Brain microvascular endothelial cell (primary cell): ENCODE measurements around the gene BDH1.

Experiments used
- DNase-seq: peaks from one replicate; pipeline ENCODE4 v3.0.0-alpha.2; 2020
- H3K27ac ChIP-seq: fragments of 250-450 bp; sonication (Bioruptor Pico); 2 replicates; pipeline ENCODE4 v1.5.1; 2020; ENCODE audit warnings: mild to moderate bottlenecking, moderate library complexity
- H3K27me3 ChIP-seq: fragments of 250-450 bp; sonication (Bioruptor Pico); replicated peaks from 2 replicates; pipeline ENCODE4 v1.5.1; 2020; ENCODE audit warnings: mild to moderate bottlenecking
- H3K36me3 ChIP-seq: fragments of 250-450 bp; sonication (Bioruptor Pico); replicated peaks from 2 replicates; pipeline ENCODE4 v1.5.1; 2020; ENCODE audit warnings: mild to moderate bottlenecking
- H3K4me3 ChIP-seq: 2 replicates; pipeline ENCODE4 v1.5.1; 2011; ENCODE audit warnings: low read depth, mild to moderate bottlenecking, control low read depth, low read length, moderate library complexity
- in situ Hi-C: cut with HindIII; loops from 2 replicates; pipeline ENCODE4 v1.10.0; 2017; ENCODE audit warnings: low sequenced_read_pairs, low pct_ligation_motif_present
- TF ChIP-seq, protein P1 (sequence below): IDR thresholded peaks from 2 replicates; pipeline ENCODE4 v1.5.1; 2011; ENCODE audit warnings: low read depth, mild to moderate bottlenecking, moderate library complexity, low read length, control low read depth, inconsistent platforms; ENCODE audit errors: missing control alignments

BDH1 gene

DNA sequence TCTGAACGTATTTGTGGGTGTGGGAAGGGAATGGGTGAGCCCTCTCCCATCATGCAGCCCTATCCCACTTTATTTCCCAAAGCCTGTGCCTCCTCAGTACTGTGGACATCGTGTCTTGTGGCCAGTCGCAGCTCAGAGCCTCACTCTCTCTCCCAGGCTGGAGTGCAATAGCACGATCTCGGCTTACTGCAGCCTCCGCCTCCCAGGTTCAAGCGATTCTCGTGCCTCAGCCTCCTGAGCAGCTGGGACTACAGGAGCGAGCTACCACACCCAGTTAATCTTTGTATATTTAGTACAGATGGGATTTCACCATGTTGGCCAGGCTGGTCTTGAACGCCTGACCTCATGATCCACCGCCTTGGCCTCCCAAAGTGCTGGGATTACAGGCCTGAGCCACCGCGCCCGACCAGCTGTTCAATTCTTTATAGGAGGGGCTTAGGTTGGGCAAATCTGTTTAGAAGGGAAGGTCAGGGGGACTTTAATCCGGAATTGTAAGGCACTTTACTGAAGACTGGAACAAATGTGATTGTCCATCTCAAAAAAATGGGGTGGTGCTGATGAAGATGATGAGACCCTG, 42.7 kb upstream of the BDH1 start:
- no peak overlapping the region for H3K27ac ChIP-seq
- H3K27me3 ChIP-seq: no peaks in the 10 kb centered on the region
- H3K4me3 ChIP-seq: no peak overlapping the region
- TF ChIP-seq, protein P1, sequence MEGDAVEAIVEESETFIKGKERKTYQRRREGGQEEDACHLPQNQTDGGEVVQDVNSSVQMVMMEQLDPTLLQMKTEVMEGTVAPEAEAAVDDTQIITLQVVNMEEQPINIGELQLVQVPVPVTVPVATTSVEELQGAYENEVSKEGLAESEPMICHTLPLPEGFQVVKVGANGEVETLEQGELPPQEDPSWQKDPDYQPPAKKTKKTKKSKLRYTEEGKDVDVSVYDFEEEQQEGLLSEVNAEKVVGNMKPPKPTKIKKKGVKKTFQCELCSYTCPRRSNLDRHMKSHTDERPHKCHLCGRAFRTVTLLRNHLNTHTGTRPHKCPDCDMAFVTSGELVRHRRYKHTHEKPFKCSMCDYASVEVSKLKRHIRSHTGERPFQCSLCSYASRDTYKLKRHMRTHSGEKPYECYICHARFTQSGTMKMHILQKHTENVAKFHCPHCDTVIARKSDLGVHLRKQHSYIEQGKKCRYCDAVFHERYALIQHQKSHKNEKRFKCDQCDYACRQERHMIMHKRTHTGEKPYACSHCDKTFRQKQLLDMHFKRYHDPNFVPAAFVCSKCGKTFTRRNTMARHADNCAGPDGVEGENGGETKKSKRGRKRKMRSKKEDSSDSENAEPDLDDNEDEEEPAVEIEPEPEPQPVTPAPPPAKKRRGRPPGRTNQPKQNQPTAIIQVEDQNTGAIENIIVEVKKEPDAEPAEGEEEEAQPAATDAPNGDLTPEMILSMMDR: no peak
- in situ Hi-C loops: no loop called here
- DNase-seq: no peak
- H3K36me3 ChIP-seq: no peaks in the 10 kb centered on the region

DNA sequence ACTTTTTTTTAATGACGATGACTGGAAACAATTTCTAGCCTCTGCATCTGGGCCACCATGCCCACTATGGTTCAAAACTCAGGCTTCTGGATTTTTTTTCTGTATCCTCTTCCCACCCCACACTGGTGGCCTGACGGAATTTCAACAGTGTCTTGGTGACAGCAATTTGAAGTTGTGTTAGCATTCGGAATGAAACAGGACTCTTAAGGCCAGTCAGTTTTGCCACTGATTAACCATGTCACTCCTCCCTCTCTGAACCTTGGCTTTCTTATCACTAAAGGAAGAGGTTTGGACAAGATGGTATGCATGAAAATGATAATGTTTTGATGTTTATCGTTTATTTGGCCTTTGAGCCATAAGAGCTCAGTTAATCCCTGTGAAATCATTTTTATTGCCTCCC, 41.6 kb upstream of the BDH1 start:
- TF ChIP-seq, protein P1: no peak
- H3K4me3 ChIP-seq: no peak overlapping the region
- in situ Hi-C loops: no loop called here
- no peak overlapping the region for H3K27ac ChIP-seq
- DNase-seq: no peak
- no peaks in the 10 kb centered on the region for H3K27me3 ChIP-seq
- H3K36me3 ChIP-seq: no peaks in the 10 kb centered on the region

DNA sequence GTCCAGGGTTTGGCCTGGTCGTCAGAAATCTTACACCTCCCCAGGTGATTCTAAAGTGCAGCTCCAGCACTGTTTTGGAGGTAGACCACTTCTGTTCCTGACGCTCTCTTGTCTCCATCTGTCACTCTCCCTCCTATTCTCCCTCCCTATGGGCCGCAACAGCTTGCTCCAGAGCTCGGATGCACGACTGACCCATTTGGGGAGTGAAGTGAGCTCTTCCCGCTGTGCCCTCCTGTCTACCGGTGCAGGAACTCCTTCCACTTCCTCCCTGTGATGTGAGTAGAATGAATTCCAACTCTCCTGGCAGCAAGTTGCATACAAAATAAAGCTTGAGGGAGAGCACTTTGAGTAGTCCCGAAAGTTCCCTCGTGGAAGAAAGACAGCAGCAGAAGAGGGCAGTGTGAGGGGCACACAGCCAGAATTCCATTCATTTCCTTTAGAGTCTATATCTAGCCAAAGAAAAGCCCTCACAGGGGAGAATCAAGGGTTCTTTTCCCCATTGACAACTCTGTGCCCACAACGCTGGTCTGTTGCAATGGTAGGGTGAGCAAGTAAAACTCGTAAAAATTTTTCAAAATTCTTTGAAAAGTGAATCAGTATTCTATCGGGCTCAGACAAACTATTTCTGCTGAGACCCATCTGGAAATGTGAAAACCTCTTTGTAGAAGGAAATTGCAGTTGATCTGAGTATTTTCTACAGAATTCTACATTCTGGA, 39.9 kb upstream of the BDH1 start:
- H3K27ac ChIP-seq: no peak overlapping the region
- no peaks in the 10 kb centered on the region for H3K36me3 ChIP-seq
- DNase-seq: no peak
- in situ Hi-C loops: no loop called here
- no peaks in the 10 kb centered on the region for H3K27me3 ChIP-seq
- H3K4me3 ChIP-seq: no peak overlapping the region
- TF ChIP-seq, protein P1: no peak

DNA sequence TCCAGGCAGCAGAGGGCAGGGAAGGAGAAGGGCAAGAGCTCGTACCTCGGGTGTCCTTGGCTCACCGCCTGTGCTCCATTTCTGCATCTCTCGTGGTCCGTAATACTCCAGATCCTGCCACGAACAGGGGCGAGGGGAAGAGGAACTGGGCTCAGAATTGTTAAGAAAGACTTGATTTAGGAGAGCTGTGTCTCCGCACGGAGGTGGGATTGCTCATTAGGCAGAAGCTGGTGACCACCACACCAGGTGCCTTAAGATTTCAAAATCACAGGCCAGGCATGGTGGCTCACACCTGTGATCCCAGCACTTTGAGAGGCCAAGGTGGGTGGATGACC, 37.2 kb upstream of the BDH1 start:
- Histone ChIP-seq H3K4me3 (no peak overlapping the region), H3K27ac (no peak overlapping the region), H3K27me3 (no peaks in the 10 kb centered on the region), H3K36me3 (no peaks in the 10 kb centered on the region)
- no peak for DNase-seq
- in situ Hi-C loops: no loop called here
- TF ChIP-seq, protein P1: no peak

DNA sequence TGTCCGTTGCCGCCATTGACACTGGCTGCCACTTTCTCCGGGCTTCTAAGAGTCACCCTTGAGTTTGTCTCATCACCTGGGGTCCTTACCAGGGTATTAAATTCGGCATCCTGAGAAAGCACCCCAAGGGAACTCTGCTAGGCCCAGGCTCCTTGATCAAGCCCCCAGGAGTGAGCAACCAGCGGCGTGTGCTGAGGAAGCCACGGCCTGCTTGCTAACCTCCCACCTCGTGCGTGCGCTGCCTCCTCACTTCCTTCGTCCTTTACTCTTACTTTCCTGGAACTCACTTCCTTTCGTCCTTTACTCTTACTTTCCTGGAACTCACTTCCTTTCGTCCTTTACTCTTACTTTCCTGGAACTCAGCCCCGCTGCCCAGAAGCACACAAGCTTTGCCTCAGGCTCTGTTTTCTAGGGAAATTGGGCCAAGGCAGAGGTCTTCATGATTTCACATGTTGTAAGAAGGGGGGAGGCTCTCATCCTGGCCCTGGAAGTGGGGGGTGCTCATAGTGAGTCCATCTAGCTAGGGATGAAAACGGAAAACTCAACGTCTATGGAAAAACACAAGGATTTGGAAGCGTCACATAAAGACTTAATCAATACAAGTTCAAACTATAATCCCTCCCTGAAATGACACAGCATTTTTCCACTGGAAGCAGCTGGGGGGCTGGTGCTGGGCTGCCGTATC, 36.7 kb upstream of the BDH1 start:
- no peak for DNase-seq
- Histone ChIP-seq H3K27me3 (no peaks in the 10 kb centered on the region), H3K36me3 (no peaks in the 10 kb centered on the region), H3K27ac (no peak overlapping the region), H3K4me3 (no peak overlapping the region)
- TF ChIP-seq, protein P1: no peak
- in situ Hi-C loops: no loop called here
